Natural killer cell (primary cell): Measurements from ENCODE around the gene MESP2. TPM values are rescaled to one million over a fixed set of nuclear protein-coding genes. Genes with fewer than 3 reads are reported as not detected.

Experiments used
- ATAC-seq, 3 donors: fragments of 150-1000 bp in 2 of 3; fragments of 200-7000 bp in 1 of 3; cut with Tn5 transposase; 1 replicate in 1 of 3; 2 replicates in 2 of 3; pipeline ENCODE4 v1.10.0; 2021; ENCODE audit warnings: mild to moderate bottlenecking in 2 of 3, moderate library complexity in 2 of 3
- DNase-seq, 2 donors: peaks; one replicate each; pipeline versions ENCODE4 v3.0.0 to v3.0.0-alpha.2; 2013 to 2021; ENCODE audit warnings: mixed read lengths in 1 of 2
- H3K27ac ChIP-seq: one replicate; pipeline ENCODE4 v1.5.1; 2013; ENCODE audit warnings: mild to moderate bottlenecking, low read length
- H3K27me3 ChIP-seq: one replicate; pipeline ENCODE4 v1.6.1; 2013; ENCODE audit warnings: low read length; ENCODE audit not compliant: control insufficient read depth, insufficient read depth
- H3K36me3 ChIP-seq: one replicate; pipeline ENCODE4 v1.6.1; 2013; ENCODE audit warnings: low read length; ENCODE audit not compliant: control insufficient read depth, insufficient read depth
- H3K4me1 ChIP-seq: one replicate; pipeline ENCODE4 v1.6.1; 2013; ENCODE audit warnings: low read length; ENCODE audit not compliant: control insufficient read depth, insufficient read depth
- H3K4me3 ChIP-seq: one replicate; pipeline ENCODE4 v1.5.1; 2013; ENCODE audit warnings: low read length
- H3K9me3 ChIP-seq: one replicate; pipeline ENCODE4 v1.6.1; 2013; ENCODE audit warnings: low read length; ENCODE audit not compliant: control insufficient read depth, insufficient read depth
- H3K27ac Mint-ChIP-seq, 2 donors: one replicate each; pipeline ENCODE4 v1.8.0; 2022; ENCODE audit warnings: mild to moderate bottlenecking in 2 of 2, mixed read lengths in 2 of 2, moderate library complexity in 1 of 2
- H3K27me3 Mint-ChIP-seq, 2 donors: one replicate each; pipeline ENCODE4 v1.8.0; 2022; ENCODE audit warnings: low read depth in 2 of 2, mixed read lengths in 2 of 2
- H3K36me3 Mint-ChIP-seq: one replicate; pipeline ENCODE4 v1.8.0; 2022; ENCODE audit warnings: mixed read lengths
- H3K4me1 Mint-ChIP-seq, 2 donors: one replicate each; pipeline ENCODE4 v1.8.0; 2022; ENCODE audit warnings: mixed read lengths in 2 of 2
- H3K4me3 Mint-ChIP-seq: one replicate; pipeline ENCODE4 v1.8.0; 2022; ENCODE audit warnings: mild to moderate bottlenecking, moderate library complexity, mixed read lengths
- H3K9me3 Mint-ChIP-seq, 2 donors: one replicate each; pipeline ENCODE4 v1.8.0; 2022; ENCODE audit warnings: mixed read lengths in 2 of 2
- WGBS: methylation state at CpG from one replicate; pipeline ENCODE4 v1.1.7; 2013; ENCODE audit warnings: missing lambda C conversion rate; ENCODE audit not compliant: insufficient coverage; 5-methylcytosine and 5-hydroxymethylcytosine counted together
- intact Hi-C: fragments of 100-400 bp; cut with micrococcal nuclease; formaldehyde crosslinking; loops from one replicate; pipeline ENCODE4 v1.14.2; 2022
- total RNA-seq, 4 donors: library from RNA; stranded (reverse); fragments of 120-200 nt in 1 of 4; gene quantifications; one replicate each; pipeline versions ENCODE4 v1.2.3 to v1.2.4, GENCODE V29; 2013 to 2022
- TF ChIP-seq, protein P1 (sequence below): fragments of 200-600 bp; IDR thresholded peaks from one replicate; pipeline ENCODE4 v1.8.0; 2022; ENCODE audit warnings: antibody characterized with exemption

MESP2 gene
- total RNA-seq, 3 donors from 2014 or later (not counting 1 experiment from before 2014, with no cell fraction given), result not detected

DNA sequence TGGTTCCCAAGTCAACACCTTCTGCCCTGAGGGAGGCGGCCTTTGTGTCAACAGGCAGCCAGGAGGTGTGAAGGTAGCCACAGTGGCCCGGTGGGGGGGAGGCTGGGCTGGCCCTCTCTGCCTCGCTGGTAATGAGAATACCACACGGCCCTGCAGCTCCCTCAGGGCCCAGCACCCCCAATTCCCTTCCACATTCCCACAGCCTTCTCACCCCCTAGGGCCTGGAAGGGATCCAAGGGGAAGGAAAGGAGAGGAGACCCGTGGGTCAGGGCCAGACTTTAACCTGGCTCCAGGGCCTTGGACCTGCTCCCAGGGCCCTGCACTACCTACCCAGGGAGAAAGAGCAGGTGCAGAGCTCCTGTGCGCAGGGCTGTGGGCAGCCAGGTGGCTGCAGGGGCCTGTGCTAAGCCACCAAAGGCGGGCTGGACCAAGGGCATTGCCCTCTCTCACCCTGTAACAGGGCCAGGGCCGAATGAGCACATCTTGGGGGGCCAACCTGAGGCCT lies 8.7 kb upstream of the MESP2 start:
- Histone ChIP-seq H3K27ac (no peak overlapping the region), H3K27me3 (no peaks in the 10 kb centered on the region), H3K4me3 (no peak overlapping the region), H3K4me1 (no peaks in the 10 kb centered on the region), H3K36me3 (no peaks in the 10 kb centered on the region), H3K9me3 (no peaks in the 10 kb centered on the region)
- WGBS, result 79% methylated on average over 6 of the region's 8 CpGs
- no peaks in the 10 kb centered on the region for H3K36me3 Mint-ChIP-seq
- intact Hi-C loops, result no loop called here
- H3K9me3 Mint-ChIP-seq, result no peaks in the 10 kb centered on the region
- H3K4me3 Mint-ChIP-seq, result no peak overlapping the region
- DNase-seq (no peak), ATAC-seq (no peak)
- peaks cover 0 to 3% of the 10 kb centered on the region in 2 donors for H3K27me3 Mint-ChIP-seq
- TF ChIP-seq, protein P1, sequence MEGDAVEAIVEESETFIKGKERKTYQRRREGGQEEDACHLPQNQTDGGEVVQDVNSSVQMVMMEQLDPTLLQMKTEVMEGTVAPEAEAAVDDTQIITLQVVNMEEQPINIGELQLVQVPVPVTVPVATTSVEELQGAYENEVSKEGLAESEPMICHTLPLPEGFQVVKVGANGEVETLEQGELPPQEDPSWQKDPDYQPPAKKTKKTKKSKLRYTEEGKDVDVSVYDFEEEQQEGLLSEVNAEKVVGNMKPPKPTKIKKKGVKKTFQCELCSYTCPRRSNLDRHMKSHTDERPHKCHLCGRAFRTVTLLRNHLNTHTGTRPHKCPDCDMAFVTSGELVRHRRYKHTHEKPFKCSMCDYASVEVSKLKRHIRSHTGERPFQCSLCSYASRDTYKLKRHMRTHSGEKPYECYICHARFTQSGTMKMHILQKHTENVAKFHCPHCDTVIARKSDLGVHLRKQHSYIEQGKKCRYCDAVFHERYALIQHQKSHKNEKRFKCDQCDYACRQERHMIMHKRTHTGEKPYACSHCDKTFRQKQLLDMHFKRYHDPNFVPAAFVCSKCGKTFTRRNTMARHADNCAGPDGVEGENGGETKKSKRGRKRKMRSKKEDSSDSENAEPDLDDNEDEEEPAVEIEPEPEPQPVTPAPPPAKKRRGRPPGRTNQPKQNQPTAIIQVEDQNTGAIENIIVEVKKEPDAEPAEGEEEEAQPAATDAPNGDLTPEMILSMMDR, result no peak
- H3K4me1 Mint-ChIP-seq, result no peaks in the 10 kb centered on the region
- no peak overlapping the region for H3K27ac Mint-ChIP-seq

GRCh38 chr15:89768071-89768500 lies 8.0 kb upstream of the MESP2 start:
- Histone ChIP-seq H3K4me3 (no peak overlapping the region), H3K27ac (no peak overlapping the region), H3K4me1 (no peaks in the 10 kb centered on the region), H3K36me3 (no peaks in the 10 kb centered on the region), H3K27me3 (no peaks in the 10 kb centered on the region), H3K9me3 (no peaks in the 10 kb centered on the region)
- Mint-ChIP-seq H3K4me1 (no peaks in the 10 kb centered on the region), H3K36me3 (no peaks in the 10 kb centered on the region), H3K27ac (no peak overlapping the region), H3K9me3 (no peaks in the 10 kb centered on the region), H3K4me3 (no peak overlapping the region), H3K27me3 (peaks cover 0 to 3% of the 10 kb centered on the region in 2 donors)
- ATAC-seq, result no peak
- WGBS, result 87% methylated on average over 7 of the region's 7 CpGs
- TF ChIP-seq, protein P1, result no peak
- no peak for DNase-seq
- intact Hi-C loops, result no loop called here

DNA sequence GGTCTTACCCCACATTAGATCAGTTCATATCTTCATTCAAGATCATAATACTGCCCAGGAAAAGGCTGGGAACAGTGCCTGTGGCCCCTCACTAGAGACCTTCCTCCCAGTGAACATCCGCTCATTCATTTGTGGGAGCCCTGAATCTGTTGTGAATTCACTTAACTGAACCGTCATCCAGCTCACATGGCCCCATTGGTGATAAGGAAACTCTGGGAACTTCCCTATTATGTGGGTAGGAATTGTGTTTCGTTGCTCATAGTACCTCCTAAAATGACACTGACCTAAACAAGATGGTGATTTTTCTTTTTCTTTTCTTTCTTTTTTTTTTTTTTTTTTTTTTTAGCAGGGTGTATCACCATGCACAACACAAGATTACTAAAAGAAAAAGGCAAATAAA lies 6.8 kb upstream of the MESP2 start:
- TF ChIP-seq, protein P1, result no peak
- H3K4me3 Mint-ChIP-seq, result no peak overlapping the region
- 100% methylated on average over 2 of the region's 3 CpGs for WGBS
- H3K36me3 Mint-ChIP-seq, result no peaks in the 10 kb centered on the region
- ATAC-seq, result no peak
- Histone ChIP-seq H3K4me1 (no peaks in the 10 kb centered on the region), H3K9me3 (no peaks in the 10 kb centered on the region), H3K27me3 (no peaks in the 10 kb centered on the region), H3K4me3 (no peak overlapping the region), H3K27ac (no peak overlapping the region), H3K36me3 (no peaks in the 10 kb centered on the region)
- H3K4me1 Mint-ChIP-seq, result no peaks in the 10 kb centered on the region
- no peaks in the 10 kb centered on the region for H3K9me3 Mint-ChIP-seq
- H3K27ac Mint-ChIP-seq, result no peak overlapping the region
- intact Hi-C loops, result no loop called here
- DNase-seq, result no peak
- no peaks in the 10 kb centered on the region for H3K27me3 Mint-ChIP-seq

DNA sequence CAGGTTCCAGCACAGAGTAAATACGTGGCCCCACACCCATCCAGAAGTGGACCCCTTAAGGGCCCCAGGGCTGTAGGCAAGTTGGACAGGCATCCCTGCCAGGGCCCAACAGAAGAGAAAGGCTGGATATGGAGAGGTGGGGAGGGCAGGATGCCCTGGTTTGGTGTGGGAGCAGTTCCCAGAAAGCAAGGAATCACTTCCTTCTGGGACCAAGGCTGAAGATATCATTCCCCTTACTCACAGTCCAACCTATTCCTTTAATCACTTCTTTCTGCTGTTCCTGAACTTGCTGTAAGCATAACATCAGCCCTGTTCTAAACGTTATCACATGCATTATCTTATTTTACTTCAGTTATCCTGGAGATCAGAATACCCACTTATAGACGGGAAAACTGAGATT lies 6.1 kb upstream of the MESP2 start:
- H3K27ac ChIP-seq, result no peak overlapping the region
- no peaks in the 10 kb centered on the region for H3K9me3 ChIP-seq
- no peak overlapping the region for H3K4me3 Mint-ChIP-seq
- whole genome bisulfite sequencing, result 83% methylated on average over 3 of the region's 3 CpGs
- no peak overlapping the region for H3K4me3 ChIP-seq
- no peaks in the 10 kb centered on the region for H3K27me3 ChIP-seq
- ATAC-seq (no peak), DNase-seq (no peak)
- no peaks in the 10 kb centered on the region for H3K4me1 Mint-ChIP-seq
- H3K4me1 ChIP-seq, result no peaks in the 10 kb centered on the region
- no peaks in the 10 kb centered on the region for H3K36me3 ChIP-seq
- H3K36me3 Mint-ChIP-seq, result no peaks in the 10 kb centered on the region
- no peaks in the 10 kb centered on the region for H3K27me3 Mint-ChIP-seq
- intact Hi-C loops, result no loop called here
- TF ChIP-seq, protein P1, result no peak
- no peak overlapping the region for H3K27ac Mint-ChIP-seq
- no peaks in the 10 kb centered on the region for H3K9me3 Mint-ChIP-seq
